A172 (cell line): ENCODE data around the gene ADAMTS7. TPM values are rescaled to one million over a fixed set of nuclear protein-coding genes. Genes with fewer than 3 reads are reported as not detected.
"Not testable (repeated sequence)": the region's sequence is repeated elsewhere in the genome, so short reads cannot be mapped to it uniquely, and the experiment has no call there.

ENCODE experiments used
- DNase-seq: peaks from one replicate; pipeline ENCODE4 v3.0.0-alpha.2; 2015; ENCODE audit warnings: low spot score
- total RNA-seq: library from RNA; depleted of rRNA; stranded (reverse); fragments of >200 nt; shearing (Covaris generic); gene quantifications from 2 replicates; pipeline ENCODE4 v1.2.3, GENCODE V29; 2014

The ADAMTS7 gene
- total RNA-seq, 1 experiment from 2014 or later, result 6.0 TPM

GRCh38 chr15:78766041-78766440 lies 45.2 kb downstream of the ADAMTS7 start:
- DNase-seq, result no peak

- DNase-seq, result not testable (repeated sequence)
Observed at GRCh38 chr15:78765154-78765860, 46.0 kb downstream of the ADAMTS7 start.

- not testable (repeated sequence) for DNase-seq
Observed at GRCh38 chr15:78764340-78765153, 46.7 kb downstream of the ADAMTS7 start.

- no peak for DNase-seq
Observed at GRCh38 chr15:78763796-78764241, 47.4 kb downstream of the ADAMTS7 start.

- DNase-seq, result no peak
Observed at GRCh38 chr15:78762985-78763795, 48.1 kb downstream of the ADAMTS7 start.

- DNase-seq, result not testable (repeated sequence)
Observed at GRCh38 chr15:78762386-78762961, 48.8 kb downstream of the ADAMTS7 start.

GRCh38 chr15:78761891-78762385 lies 49.3 kb downstream of the ADAMTS7 start:
- no peak for DNase-seq

GRCh38 chr15:78761475-78761874 lies 49.8 kb downstream of the ADAMTS7 start:
- DNase-seq, result not testable (repeated sequence)

- no peak for DNase-seq
Observed at GRCh38 chr15:78761020-78761419, 50.2 kb downstream of the ADAMTS7 start.

GRCh38 chr15:78760091-78760882 lies 51.0 kb downstream of the ADAMTS7 start:
- DNase-seq, result not testable (repeated sequence)

- not testable (repeated sequence) for DNase-seq
Observed at GRCh38 chr15:78759361-78759998, 51.8 kb downstream of the ADAMTS7 start.

- not testable (repeated sequence) for DNase-seq
Observed at GRCh38 chr15:78758486-78759200, 52.6 kb downstream of the ADAMTS7 start.

- DNase-seq, result not testable (repeated sequence)
Observed at GRCh38 chr15:78758084-78758483, 53.2 kb downstream of the ADAMTS7 start.

- DNase-seq, result no peak
Observed at GRCh38 chr15:78757636-78757905, 53.7 kb downstream of the ADAMTS7 start.

- DNase-seq, result peak; percentile 79
Observed at GRCh38 chr15:78756781-78757635, 54.3 kb downstream of the ADAMTS7 start.

GRCh38 chr15:78755900-78756591 lies 55.2 kb downstream of the ADAMTS7 start:
- peak; percentile 61 for DNase-seq

- not testable (repeated sequence) for DNase-seq
Observed at GRCh38 chr15:78754637-78755280, 56.5 kb downstream of the ADAMTS7 start.
